HK-2 (cell line): ENCODE data around the gene COX6A2.

Experiments used
- DNase-seq: peaks from one replicate; pipeline ENCODE4 v3.0.0-alpha.2; 2018; ENCODE audit not compliant: unreplicated experiment

The COX6A2 gene

DNA sequence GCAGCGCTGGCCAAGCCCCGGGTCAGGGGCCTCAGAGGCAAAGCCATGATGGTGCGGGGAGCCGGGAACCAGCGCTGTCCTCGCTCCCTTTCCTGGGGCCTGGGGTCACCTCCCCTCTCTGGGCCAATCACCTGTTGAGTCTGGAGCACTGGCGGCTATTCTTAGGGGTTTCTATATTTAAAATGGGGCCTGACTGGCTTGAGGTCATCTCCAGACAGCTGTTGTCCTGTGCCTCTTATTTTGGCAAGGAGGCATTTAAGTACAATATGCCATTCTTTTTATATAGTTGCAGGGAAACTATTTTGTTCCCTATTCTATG, at the start of gene COX6A2:
COX6A2 (minus strand) TSS at position 82 of the 319 bp plus-strand sequence; CDS start at position 47, 35 bp downstream.
- DNase-seq = no peak

- DNase-seq = no peak
Observed at GRCh38 chr16:31477220-31478216, 49.4 kb upstream of the COX6A2 start.

DNA sequence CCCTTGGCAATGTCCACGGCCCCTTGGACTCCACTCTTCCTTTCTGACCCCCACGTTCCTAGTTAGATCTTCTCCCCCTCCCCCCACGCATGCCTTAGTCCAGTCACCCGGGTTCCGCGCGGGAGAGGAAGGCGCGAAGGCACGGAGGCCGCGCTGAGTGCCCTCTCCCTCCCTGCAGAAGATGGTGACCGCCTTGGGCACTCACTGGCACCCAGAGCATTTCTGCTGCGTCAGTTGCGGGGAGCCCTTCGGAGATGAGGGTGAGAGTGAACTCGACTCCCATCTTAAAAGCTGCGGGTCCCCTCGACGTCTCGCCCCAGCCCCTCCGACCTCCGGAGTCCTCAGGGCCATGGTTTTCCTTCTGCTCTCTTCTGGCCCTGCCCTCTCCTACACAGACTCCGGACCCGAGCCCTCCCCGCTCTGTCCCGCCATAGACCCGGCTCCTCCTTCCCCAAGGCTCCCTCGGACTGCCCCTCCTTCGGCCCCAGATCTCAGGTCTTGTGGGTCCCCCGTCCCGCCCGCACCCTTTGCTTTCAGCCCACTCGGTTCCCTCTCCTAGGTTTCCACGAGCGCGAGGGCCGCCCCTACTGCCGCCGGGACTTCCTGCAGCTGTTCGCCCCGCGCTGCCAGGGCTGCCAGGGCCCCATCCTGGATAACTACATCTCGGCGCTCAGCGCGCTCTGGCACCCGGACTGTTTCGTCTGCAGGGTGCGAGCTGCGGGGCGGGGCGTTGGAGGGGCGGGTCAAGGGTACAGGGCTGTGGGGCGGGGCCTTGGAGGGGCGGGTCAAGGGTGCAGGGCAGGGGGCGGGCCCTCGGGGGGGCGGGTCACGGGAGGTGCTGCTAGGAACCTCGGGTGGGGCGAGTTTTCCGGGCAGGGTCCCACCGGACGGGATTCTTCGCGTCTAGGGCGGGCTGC, 48.4 kb upstream of the COX6A2 start:
- no peak for DNase-seq

DNA sequence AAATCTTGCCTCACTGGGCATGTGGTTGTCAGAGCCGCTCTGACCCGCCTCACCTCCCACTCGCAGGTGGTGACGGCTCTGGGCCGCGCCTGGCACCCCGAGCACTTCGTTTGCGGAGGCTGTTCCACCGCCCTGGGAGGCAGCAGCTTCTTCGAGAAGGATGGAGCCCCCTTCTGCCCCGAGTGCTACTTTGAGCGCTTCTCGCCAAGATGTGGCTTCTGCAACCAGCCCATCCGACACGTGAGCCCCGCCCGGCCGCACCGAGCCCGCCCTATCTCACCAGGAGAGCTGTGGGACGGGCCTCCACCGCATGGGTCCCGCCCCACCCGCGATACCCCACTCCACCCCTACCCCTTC, 47.8 kb upstream of the COX6A2 start:
- DNase-seq = no peak

DNA sequence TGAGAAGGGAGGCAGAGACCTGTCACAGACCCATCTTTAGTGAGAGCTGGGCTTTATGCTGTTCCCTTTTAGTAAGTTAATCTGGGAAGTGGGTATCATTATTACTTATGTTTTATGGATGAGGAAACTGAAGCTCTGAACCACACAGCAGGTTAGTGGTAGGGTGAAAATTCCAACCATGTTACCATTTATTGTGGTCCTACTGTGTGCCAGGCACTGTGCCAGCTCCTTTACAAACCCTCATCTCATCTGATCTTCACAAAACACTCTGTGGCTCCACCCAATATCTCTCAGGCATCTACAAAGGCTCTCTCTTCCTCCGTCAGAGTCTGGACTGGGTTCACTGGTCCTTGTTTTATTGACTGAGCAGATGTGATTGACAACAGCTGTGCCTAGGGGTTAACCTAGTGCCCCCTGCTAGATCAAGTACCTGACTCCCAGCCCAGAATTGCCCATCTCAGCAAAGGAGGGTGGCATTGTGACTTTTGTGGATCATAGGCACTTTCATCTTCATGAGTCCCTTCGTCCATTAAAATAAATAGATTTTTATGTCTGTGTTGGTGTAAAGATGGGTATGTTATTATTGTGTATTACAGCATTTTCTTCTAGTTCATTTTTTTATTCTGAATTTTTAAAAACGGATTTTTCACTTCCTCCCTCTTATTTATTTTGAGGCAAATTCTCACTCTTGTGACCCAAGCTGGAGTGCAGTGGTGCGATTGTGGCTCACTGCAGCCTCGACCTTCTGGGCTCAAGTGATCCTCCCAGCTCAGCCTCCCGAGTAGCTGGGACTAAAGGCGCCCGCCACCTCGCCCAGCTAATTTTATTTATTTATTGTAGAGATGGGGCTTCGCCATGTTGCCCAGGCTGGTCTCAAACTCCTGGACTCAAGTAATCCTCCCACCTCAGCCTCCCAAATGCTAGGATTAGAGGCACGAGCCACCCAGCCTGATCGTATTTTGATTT, 46.9 kb upstream of the COX6A2 start:
- DNase-seq = no peak

DNA sequence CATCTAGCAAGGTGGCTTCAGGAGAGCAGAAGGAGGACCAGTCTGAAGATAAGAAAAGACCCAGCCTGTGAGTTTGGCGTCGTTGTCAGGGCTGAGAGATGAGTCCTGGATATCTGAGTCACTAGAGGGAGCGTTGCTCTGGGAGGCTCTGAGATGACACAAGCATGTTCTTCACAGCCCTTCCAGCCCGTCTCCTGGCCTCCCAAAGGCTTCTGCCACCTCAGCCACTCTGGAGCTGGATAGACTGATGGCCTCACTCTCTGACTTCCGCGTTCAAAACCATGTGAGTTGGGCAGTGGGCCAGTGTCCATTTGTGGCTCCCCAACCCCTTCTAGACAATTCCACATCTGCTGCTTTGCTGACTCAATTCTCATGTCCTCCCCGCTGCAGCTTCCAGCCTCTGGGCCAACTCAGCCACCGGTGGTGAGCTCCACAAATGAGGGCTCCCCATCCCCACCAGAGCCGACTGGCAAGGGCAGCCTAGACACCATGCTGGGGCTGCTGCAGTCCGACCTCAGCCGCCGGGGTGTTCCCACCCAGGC, 46.1 kb upstream of the COX6A2 start:
- no peak for DNase-seq

GRCh38 chr16:31473264-31473984, 45.3 kb upstream of the COX6A2 start:
- DNase-seq = no peak

DNA sequence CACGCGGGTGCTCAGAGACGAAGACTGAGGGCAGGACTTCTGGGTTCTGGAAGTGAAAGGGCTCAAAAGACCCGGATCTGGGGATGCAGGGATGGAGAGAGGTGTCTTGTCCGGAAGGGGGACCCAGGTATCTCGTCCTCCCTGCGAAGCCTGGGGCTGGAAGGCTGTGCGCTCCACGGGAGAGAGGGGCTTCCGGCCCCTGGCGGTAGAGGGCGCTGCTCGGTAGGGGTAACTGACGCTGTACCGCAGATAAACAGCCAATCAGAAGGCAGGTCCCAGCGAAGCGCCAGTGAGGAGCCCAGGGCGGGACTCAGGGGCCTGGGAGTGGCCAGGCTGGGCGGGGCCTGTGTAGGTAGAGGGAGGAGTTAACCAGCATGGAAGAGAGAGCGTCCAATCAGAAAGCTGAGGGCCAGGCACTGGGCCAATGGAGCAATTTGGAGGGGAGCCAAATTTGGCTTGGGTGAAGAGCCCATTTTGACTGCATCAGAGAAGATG, 44.6 kb upstream of the COX6A2 start:
- DNase-seq = peak; percentile 95

GRCh38 chr16:31471875-31472708, 43.9 kb upstream of the COX6A2 start, which contains the start of gene TGFB1I1:
Gene TGFB1I1 (plus strand): TSS chr16:31472152. CDS start chr16:31472189, 37 bp downstream.
- DNase-seq = peak; percentile 90

DNA sequence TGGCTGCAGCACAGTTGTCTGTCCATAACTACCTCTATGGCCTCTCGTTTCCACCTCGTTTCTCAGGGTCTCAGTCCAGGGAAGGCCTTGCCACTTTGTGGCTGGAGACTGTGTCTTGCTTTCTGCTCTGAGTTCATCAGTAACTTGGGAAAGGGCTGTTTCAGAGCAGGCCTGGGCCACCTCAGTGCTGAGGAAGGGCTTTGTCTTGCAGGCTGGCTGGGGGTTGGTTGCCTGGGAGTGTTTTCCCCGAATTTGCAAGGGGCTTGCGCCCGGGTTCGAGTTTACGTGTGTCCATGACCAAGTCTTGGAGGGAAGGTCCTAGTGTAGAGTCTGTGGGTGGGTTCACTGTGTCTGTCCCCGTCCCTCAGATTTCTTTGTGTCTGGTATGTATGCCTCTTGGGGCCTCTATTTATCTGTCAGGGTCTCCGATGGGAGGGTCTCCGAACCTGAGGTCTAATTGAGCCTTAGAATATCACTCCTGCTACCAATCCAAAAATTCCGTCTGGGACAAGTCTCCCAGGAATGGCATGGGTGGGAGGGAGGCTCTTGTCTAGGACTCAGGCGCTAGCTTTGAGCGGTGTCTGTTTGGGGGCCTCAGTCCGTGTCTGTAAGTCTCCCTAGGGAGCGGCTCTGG, 43.2 kb upstream of the COX6A2 start:
- DNase-seq = no peak

GRCh38 chr16:31470615-31471014, 42.5 kb upstream of the COX6A2 start:
- no peak for DNase-seq

- DNase-seq = no peak
Observed at GRCh38 chr16:31467858-31468257, 39.7 kb upstream of the COX6A2 start.

DNA sequence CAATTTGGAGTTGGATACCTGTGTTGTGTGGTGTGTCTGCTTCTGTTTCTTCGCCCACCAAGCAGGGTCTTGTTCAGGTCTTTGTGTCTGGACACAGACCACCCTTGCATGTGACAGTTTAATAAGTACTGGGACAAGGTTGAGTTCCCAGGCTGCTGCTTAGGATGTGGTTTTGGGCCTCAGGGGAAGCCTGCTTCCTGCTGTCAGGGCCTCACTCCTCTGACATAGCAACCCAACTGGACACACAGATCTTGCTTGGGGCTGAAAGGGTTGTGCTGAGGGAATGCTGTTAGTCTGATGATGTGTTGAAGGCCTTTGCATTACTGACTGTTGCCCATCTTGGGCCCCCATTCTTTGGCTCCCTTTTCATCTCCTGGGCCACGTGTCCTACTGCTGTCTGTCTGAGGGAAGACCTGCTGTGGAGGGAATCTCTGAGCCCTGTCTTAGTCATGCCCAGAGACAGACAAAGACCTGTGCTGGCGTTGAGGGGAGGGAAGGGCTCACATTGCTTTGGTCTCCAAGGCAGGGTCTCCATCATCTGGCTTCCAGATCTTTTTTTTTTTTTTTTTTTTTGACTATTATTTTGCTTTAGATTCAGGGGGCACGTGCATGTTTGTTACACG, 39.1 kb upstream of the COX6A2 start:
- DNase-seq = no peak

- DNase-seq = no peak
Observed at GRCh38 chr16:31466381-31466841, 38.3 kb upstream of the COX6A2 start.

GRCh38 chr16:31465788-31466370, 37.7 kb upstream of the COX6A2 start:
- DNase-seq = no peak

- no peak for DNase-seq
Observed at GRCh38 chr16:31464781-31465260, 36.7 kb upstream of the COX6A2 start.

DNA sequence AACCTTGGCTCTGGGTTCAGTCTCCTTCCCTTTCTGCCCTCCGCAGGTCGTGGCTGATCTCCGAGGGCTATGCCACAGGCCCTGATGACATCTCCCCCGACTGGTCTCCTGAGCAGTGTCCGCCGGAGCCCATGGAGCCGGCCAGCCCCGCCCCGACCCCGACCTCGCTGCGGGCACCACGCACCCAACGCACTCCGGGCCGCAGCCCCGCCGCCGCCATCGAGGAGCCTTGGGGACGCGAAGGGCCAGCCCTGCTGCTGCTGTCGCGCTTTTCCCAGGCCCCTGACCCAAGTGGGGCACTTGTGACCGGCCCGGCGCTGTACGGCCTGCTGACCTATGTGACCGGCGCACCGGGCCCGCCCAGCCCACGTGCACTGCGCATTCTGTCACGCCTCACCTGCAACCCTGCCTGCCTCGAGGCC, 36.2 kb upstream of the COX6A2 start:
- no peak for DNase-seq
